GM10266 (cell line): ENCODE measurements around the gene CDYL2.

Source experiments
- DNase-seq: peaks from one replicate; pipeline ENCODE4 v3.0.0; 2012; ENCODE audit errors: extremely low spot score
- CTCF ChIP-seq: IDR thresholded peaks from 2 replicates; pipeline ENCODE4 v1.5.1; 2012; ENCODE audit warnings: mild to moderate bottlenecking, low read depth; ENCODE audit not compliant: control insufficient read depth, insufficient read depth; ENCODE audit errors: missing control alignments

Gene CDYL2

GRCh38 chr16:80592273-80592672 lies 212.1 kb downstream of the CDYL2 start:
- TF ChIP-seq CTCF = no peak

GRCh38 chr16:80591071-80591915 lies 213.1 kb downstream of the CDYL2 start:
- DNase-seq = no peak
- no peak for TF ChIP-seq CTCF

More at GRCh38 chr16:80592273-80592672, 212.1 kb downstream of the CDYL2 start:
- no peak for DNase-seq

GRCh38 chr16:80587071-80587470 lies 217.3 kb downstream of the CDYL2 start:
- no peak for DNase-seq
- TF ChIP-seq CTCF = no peak

- no peak for DNase-seq
- no peak for TF ChIP-seq CTCF
These were observed 217.9 kb downstream of the CDYL2 start for GRCh38 chr16:80586476-80586875.

GRCh38 chr16:80585764-80586163 lies 218.6 kb downstream of the CDYL2 start:
- DNase-seq = no peak
- TF ChIP-seq CTCF = no peak

- no peak for DNase-seq
- no peak for TF ChIP-seq CTCF
These were observed 220.9 kb downstream of the CDYL2 start for GRCh38 chr16:80583466-80583865.

GRCh38 chr16:80580109-80580832 lies 224.1 kb downstream of the CDYL2 start:
- DNase-seq = peak; percentile 80
- peak; percentile 27 for TF ChIP-seq CTCF
